Activated CD8-positive, alpha-beta memory T cell treated with anti-CD3 and anti-CD28 coated beads, Interleukin-2, amount 50 U/mL, for 48 hours (primary cell): Measurements from ENCODE around the gene CHAF1B.
A peak's percentile ranks its signal among the peaks of the same experiment; 100 is the strongest.

Experiments used
- DNase-seq: peaks from one replicate; pipeline ENCODE4 v3.0.0-alpha.2; 2020

The CHAF1B gene

GRCh38 chr21:36429947-36430546 is 44.9 kb downstream of the CHAF1B start:
- DNase-seq: peak; percentile 86

DNA sequence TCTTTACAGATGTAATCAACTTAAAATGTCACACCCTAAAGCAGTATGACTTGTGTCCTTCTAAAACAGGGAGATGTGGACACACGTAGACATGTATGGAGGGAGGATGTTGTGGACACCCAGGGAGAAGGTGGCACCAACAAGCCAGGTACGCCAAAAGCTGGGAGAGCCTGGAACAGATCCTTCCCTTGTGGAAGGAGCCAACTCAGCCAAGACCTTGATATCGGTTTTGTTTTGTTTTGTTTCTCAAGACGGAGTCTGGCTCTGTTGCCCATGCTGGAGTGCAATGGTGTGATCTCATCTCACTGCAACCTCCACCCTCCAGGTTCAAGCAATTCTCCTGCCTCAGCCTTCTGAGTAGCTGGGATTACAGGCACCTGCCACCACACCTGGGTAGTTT is 45.6 kb downstream of the CHAF1B start:
- no peak for DNase-seq

- DNase-seq: no peak
Observed at GRCh38 chr21:36431252-36431651, 46.1 kb downstream of the CHAF1B start.

DNA sequence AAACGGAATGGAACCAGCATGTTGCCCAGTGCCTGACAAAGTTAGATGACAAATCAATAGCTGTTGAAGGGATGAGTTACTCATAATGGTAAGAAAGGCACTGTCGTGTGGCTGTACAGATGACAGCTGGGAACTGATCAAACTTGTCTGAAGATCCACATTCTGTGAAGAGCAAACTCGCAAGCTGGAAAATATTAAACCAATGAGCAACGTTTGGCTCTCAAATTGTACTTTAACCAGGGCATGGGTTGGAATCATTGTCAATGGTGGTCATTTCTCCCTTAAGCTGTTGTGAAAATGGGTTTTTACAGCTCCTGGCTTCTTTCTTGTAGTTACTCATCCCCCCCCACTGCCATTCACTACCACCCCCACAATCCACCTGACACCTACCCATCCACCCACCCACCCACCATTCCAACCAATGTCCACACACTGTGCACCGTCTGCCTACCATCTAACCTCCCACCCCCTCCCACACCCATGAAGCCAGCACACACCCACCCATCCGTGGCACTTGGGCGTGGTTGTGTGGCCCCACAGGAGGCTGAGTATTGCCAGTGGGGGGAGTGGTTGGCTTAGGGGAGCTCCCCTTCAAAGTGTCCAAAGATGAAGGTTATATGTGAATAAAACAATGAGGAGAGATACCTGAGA is 48.0 kb downstream of the CHAF1B start:
- DNase-seq: no peak

- DNase-seq: no peak
Observed at GRCh38 chr21:36434144-36434543, 49.0 kb downstream of the CHAF1B start.

- DNase-seq: no peak
Observed at GRCh38 chr21:36436829-36437744, 51.9 kb downstream of the CHAF1B start.

DNA sequence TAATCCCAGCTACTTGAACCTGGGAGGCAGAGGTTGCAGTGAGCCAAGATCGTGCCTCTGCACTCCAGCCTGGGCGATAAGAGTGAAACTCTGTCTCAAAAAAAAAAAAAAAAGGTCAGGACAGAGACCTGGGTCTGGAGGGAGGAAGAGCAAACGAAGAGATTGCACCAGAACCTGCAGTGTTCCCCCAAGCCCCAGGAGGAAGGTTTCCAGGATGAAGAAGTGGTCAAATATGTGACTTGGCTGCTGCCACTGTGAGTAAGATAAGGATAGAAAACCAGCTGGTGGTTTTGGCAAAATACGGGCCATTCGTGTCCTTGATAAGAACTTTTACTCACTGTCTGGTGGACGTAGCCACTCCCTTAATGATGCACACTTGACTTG is 52.5 kb downstream of the CHAF1B start:
- no peak for DNase-seq

DNA sequence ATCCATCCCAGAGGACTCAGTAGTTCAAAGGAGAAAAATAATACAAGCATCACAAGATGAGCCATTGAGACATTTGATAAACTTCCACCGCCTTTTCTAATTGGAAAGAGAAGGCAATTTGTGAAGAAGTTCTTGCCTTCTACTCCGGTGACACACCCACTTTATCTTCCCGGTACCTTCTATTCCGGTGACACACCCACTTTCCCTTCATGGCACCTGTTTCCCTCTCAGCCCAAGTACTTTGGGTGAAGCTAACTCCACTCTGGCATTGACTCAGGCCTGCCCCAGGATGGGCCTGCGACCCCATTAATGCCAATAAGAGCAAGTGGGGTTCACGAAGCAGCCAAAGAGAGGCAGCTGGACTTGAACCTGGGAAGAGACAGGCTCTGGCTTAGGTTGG is 56.5 kb downstream of the CHAF1B start:
- no peak for DNase-seq

DNA sequence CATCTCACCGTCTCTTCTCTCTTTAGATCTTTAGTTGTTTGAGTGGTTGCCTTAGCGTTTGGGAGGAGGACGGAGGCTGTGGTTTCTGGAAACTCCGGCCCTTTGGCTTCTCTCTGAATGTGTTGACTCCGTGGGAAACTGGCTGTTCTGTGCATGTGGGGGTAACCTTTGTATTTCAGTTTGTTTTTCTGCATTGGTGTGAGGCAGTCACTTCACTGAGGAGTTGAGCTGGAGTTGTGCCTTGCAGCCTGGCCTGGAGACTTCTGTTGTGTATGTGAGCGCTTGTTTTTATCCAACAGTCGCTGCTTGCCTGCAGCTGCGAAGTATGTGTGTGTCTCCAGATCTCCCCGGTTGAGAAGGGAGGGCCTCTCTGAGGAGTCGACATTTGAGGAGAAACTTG is 61.1 kb downstream of the CHAF1B start:
- no peak for DNase-seq

DNA sequence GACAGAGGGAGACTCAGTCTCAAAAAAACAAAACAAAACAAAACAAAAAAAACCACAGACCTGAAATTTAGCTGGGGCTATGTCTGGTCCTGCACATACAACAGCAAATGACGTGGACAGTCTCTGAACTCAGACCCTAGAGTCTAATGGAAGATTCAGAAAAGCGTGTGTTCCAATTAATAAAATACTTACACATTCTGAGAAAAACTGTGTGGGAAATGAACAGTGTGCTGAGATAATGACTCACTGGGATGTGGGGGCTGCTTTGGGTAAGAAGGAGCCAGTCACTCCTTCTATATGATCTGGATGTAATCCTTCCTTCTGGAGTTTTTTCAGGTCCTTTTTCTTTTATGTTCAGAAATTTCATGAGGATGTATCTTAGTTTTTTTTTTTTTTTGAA is 65.3 kb downstream of the CHAF1B start:
- no peak for DNase-seq

DNA sequence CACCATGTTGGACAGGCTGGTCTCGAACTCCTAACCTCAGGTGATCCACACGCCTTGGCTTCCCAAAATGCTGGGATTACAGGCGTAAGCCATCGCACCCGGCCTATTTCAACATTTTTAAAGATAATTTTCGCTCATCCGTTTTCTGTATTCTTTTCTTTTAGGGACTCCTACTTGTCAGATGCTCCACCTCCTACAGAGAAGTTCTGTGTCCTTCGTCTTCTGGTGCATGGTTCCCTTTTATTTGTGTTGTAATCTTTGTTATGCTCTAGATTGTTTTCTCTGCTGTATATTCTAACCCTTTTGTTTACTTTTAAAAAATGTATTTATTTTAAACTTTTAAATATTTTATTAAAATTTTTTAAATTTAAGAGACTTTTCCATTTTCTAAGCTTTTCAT is 66.3 kb downstream of the CHAF1B start:
- DNase-seq: no peak

DNA sequence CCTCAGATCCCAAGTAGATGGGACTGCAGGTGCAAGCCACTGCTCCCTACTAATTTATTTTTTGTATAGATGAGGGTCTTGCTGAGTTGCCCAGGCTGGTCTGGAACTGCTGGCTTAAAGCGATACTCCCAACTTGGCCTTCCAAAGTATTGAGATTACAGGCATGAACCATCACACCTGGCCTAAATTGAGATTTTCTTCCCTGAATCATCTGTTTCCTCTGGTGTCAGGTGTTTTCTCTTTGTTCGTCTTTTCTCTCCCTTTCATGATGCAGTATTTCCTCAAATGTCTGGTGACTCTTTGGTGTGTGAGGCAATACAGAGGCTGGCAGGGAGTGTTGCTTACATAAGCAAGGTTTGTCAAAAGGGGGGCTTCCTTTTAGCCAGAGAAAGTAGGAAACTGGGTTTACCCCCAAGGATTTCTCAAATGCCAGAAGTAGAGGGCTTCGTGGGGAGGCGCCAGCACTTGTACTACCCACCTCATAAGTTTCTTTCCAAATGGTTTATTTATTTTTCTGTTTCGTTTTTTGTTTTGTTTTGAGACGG is 67.2 kb downstream of the CHAF1B start:
- no peak for DNase-seq

GRCh38 chr21:36454093-36454531 is 68.9 kb downstream of the CHAF1B start:
- no peak for DNase-seq

- DNase-seq: no peak
Observed at GRCh38 chr21:36454706-36455105, 69.5 kb downstream of the CHAF1B start.

- DNase-seq: no peak
Observed at GRCh38 chr21:36456729-36457414, 71.7 kb downstream of the CHAF1B start.

- DNase-seq: no peak
Observed at GRCh38 chr21:36459098-36459497, 73.9 kb downstream of the CHAF1B start.

DNA sequence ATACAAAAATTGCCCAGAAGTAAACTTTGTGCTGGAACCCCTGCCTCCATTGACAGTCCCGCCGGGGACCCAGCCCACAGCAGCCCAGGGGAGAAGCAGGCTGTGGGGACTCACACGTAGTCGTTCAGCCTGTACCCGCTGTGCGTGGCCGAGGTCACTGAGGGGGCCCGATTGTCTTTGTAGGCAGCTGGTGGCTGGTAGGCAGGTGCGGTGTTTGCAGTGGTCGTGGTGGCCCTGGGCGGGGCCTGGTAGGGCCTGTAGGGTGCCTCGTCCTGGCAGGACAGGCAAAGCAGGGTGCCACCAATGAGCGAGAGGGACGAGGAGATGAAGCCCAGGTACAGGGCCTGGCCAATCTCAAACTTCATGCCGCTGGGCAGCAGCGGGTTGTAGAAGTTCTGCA is 75.7 kb downstream of the CHAF1B start:
- DNase-seq: no peak

GRCh38 chr21:36461277-36461917 is 76.2 kb downstream of the CHAF1B start:
- no peak for DNase-seq

DNA sequence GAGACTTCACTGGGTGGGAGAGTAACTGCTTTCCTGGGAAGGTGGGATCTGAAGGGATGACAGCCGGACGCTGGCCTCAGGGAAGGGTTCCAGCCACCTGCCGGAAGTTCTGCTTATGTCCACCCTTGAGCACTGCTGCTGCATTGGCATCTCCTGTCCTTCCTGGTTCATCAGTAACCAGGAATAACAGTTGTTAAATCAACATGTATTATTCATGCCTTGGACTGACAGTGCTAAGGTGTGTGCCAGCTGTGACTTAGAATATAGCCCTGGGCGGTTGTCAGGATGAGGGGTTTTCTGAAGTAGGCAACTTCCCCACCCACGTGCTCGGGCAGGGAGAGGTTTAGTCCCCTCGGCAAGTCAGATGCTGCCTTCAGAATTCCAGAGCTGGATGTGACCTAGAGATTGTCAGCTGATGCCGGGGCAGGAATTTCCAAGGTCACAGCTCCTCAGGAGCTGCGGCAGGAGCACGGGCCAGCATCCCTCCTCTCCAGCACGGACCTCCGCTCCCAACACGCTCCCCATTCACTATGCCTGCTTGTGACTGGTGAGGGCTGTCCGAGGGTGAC is 76.8 kb downstream of the CHAF1B start:
- no peak for DNase-seq

- no peak for DNase-seq
Observed at GRCh38 chr21:36463204-36463603, 78.0 kb downstream of the CHAF1B start.

DNA sequence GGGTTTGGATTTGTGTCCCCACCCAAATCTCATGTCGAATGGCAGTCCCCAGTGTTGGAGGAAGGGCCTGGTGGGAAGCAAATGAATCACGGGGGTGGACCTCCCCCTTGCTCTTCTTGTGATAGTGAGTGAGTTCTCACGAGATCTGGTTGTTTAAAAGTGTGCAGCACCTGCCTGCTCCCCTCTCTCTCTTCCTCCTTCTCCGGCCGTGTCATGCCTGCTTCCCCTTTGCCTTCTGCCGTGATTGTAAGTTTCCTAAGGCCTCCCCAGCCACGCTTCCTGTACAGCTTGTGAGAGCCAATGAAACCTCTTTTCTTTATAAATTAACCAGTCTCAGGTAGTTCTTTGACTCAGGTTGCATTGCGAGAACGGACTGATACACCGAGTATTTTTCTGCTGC is 78.8 kb downstream of the CHAF1B start:
- DNase-seq: no peak

DNA sequence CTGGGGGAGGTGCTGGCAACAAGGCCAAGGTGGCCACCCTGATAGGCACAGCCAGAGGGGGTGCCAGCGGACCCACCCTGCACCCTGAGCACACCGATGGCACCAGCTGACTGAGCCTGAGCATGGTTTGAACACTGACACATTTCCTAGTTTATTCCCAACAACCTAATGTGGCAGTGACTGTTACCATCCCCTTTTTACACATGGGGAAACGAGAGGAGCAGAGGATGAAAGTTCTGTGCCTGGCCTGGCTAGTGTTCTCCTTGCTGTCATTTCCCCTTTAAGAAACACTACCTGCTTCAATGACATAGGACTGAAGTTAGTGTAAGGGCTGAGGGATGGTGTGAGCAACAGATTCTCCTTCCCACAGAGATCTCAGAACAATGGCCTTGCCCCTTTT is 79.4 kb downstream of the CHAF1B start:
- DNase-seq: no peak
